DOHH2 (cell line): ENCODE data around the gene RBM23.
A peak's percentile ranks its signal among the peaks of the same experiment; 100 is the strongest.
"Not testable (repeated sequence)": the region's sequence is repeated elsewhere in the genome, so short reads cannot be mapped to it uniquely, and the experiment has no call there.

Source experiments
- H3F3A ChIP-seq: fragments of 200-600 bp; sonication (generic), shearing (Covaris generic); 2 replicates; pipeline ENCODE4 v1.6.0; 2016; ENCODE audit warnings: antibody characterized with exemption, mild to moderate bottlenecking; ENCODE audit not compliant: control insufficient read depth, insufficient read depth
- H3K27ac ChIP-seq: fragments of 200-600 bp; sonication (generic); 2 replicates; pipeline ENCODE4 v1.5.1; 2014; ENCODE audit warnings: low read depth, mild to moderate bottlenecking, low read length, moderate library complexity
- H3K27me3 ChIP-seq: fragments of 200-600 bp; sonication (generic); 2 replicates; pipeline ENCODE4 v1.6.1; 2014; ENCODE audit warnings: mild to moderate bottlenecking, low read length, mixed read lengths; ENCODE audit not compliant: control insufficient read depth
- H3K36me3 ChIP-seq: fragments of 200-600 bp; sonication (generic); 2 replicates; pipeline ENCODE4 v1.6.1; 2014; ENCODE audit warnings: mild to moderate bottlenecking, low read length, moderate library complexity, mixed read lengths; ENCODE audit not compliant: control insufficient read depth
- H3K4me1 ChIP-seq: fragments of 200-600 bp; sonication (generic); 2 replicates; pipeline ENCODE4 v1.6.1; 2014; ENCODE audit warnings: mild to moderate bottlenecking, low read length, mixed read lengths; ENCODE audit not compliant: control insufficient read depth
- H3K4me2 ChIP-seq: fragments of 200-600 bp; sonication (generic); 2 replicates; pipeline ENCODE4 v1.6.0; 2014; ENCODE audit warnings: mild to moderate bottlenecking, low read length, moderate library complexity
- H3K4me3 ChIP-seq: fragments of 200-600 bp; sonication (generic); 2 replicates; pipeline ENCODE4 v1.5.1; 2014; ENCODE audit warnings: mild to moderate bottlenecking, low read length, mixed read lengths
- H3K79me2 ChIP-seq: fragments of 200-600 bp; sonication (generic); 2 replicates; pipeline ENCODE4 v1.6.1; 2014; ENCODE audit warnings: mild to moderate bottlenecking, low read length, mixed read lengths; ENCODE audit not compliant: control insufficient read depth
- H3K9me2 ChIP-seq: fragments of 200-600 bp; sonication (generic); replicated peaks from 2 replicates; pipeline ENCODE4 v1.6.1; 2014; ENCODE audit warnings: mild to moderate bottlenecking, low read length, mixed read lengths; ENCODE audit not compliant: control insufficient read depth
- H3K9me3 ChIP-seq: fragments of 200-600 bp; sonication (generic); 2 replicates; pipeline ENCODE4 v1.6.1; 2014; ENCODE audit warnings: antibody characterized with exemption, low read length, mixed read lengths; ENCODE audit not compliant: control insufficient read depth, insufficient read depth
- H4K20me1 ChIP-seq: fragments of 200-600 bp; sonication (generic); 2 replicates; pipeline ENCODE4 v1.6.0; 2014; ENCODE audit warnings: low read depth, mild to moderate bottlenecking, antibody characterized with exemption, low read length, moderate library complexity; ENCODE audit not compliant: control insufficient read depth, insufficient read depth
- CTCF ChIP-seq: fragments of 200-600 bp; sonication (generic); IDR thresholded peaks from one replicate; pipeline ENCODE4 v1.5.1; 2014; ENCODE audit warnings: antibody characterized with exemption, mild to moderate bottlenecking, low read depth, low read length; ENCODE audit not compliant: poor library complexity, severe bottlenecking
- EZH2phosphoT487 ChIP-seq: fragments of 200-600 bp; sonication (generic); IDR thresholded peaks from 2 replicates; pipeline ENCODE4 v1.6.1; 2017; ENCODE audit warnings: borderline replicate concordance, mild to moderate bottlenecking, antibody characterized with exemption, low read length, moderate library complexity, mixed read lengths

The RBM23 gene

GRCh38 chr14:22920697-22921096, 1.7 kb upstream of the RBM23 start:
- H3K4me2 ChIP-seq, result no peak overlapping the region
- TF ChIP-seq EZH2phosphoT487 (no peak), CTCF (no peak)
- peaks cover 83% of the 10 kb centered on the region for H3K36me3 ChIP-seq
- H3K27ac ChIP-seq, result no peak overlapping the region; the same call in 1 of the 2 replicates
- peaks cover 27% of the 10 kb centered on the region for H3F3A ChIP-seq
- H3K27me3 ChIP-seq, result no peaks in the 10 kb centered on the region
- no peak overlapping the region for H3K4me3 ChIP-seq
- H3K4me1 ChIP-seq, result peaks cover 35% of the 10 kb centered on the region
- H3K79me2 ChIP-seq, result peaks cover 33% of the 10 kb centered on the region
- H4K20me1 ChIP-seq, result no peaks in the 10 kb centered on the region
- no peaks in the 10 kb centered on the region for H3K9me2 ChIP-seq
- H3K9me3 ChIP-seq, result no peaks in the 10 kb centered on the region

GRCh38 chr14:22919601-22919921, 612 bp upstream of the RBM23 start:
- Histone ChIP-seq H3K79me2 (peaks cover 42% of the 10 kb centered on the region), H3K9me3 (no peaks in the 10 kb centered on the region), H3K27me3 (no peaks in the 10 kb centered on the region), H3K4me1 (peaks cover 40% of the 10 kb centered on the region), H4K20me1 (no peaks in the 10 kb centered on the region), H3K9me2 (no peaks in the 10 kb centered on the region), H3K4me2 (peak overlapping the region; percentile 81), H3F3A (peaks cover 30% of the 10 kb centered on the region), H3K4me3 (peak overlapping the region; percentile 79), H3K36me3 (peaks cover 82% of the 10 kb centered on the region), H3K27ac (peak overlapping the region; percentile 79)
- TF ChIP-seq EZH2phosphoT487 (no peak), CTCF (no peak)

GRCh38 chr14:22915886-22916521, 2.9 kb downstream of the RBM23 start:
- H3K79me2 ChIP-seq, result peaks cover 75% of the 10 kb centered on the region
- no peaks in the 10 kb centered on the region for H3K9me3 ChIP-seq
- TF ChIP-seq EZH2phosphoT487, result no peak
- TF ChIP-seq CTCF, result no peak
- H3K36me3 ChIP-seq, result peaks cover 69% of the 10 kb centered on the region
- peaks cover 44% of the 10 kb centered on the region for H3K4me1 ChIP-seq
- no peaks in the 10 kb centered on the region for H4K20me1 ChIP-seq
- H3K27me3 ChIP-seq, result no peaks in the 10 kb centered on the region
- peak overlapping the region; percentile 15 for H3K4me2 ChIP-seq
- peaks cover 21% of the 10 kb centered on the region for H3F3A ChIP-seq
- no peak overlapping the region for H3K27ac ChIP-seq
- no peak overlapping the region for H3K4me3 ChIP-seq
- H3K9me2 ChIP-seq, result no peaks in the 10 kb centered on the region

GRCh38 chr14:22914836-22915235, 4.1 kb downstream of the RBM23 start:
- not testable (repeated sequence) for H3K27ac ChIP-seq, H3K27me3 ChIP-seq, H3K4me2 ChIP-seq, H3K9me2 ChIP-seq, H4K20me1 ChIP-seq, H3K9me3 ChIP-seq, H3K4me3 ChIP-seq
- H3K36me3 ChIP-seq, result peaks cover 62% of the 10 kb centered on the region
- H3K4me1 ChIP-seq, result peaks cover 34% of the 10 kb centered on the region
- peaks cover 10% of the 10 kb centered on the region for H3F3A ChIP-seq
- peaks cover 79% of the 10 kb centered on the region for H3K79me2 ChIP-seq
